ENCODE data around the gene HIVEP2.

- TF ChIP-seq POLR2AphosphoS5 (IDR thresholded peaks at IDR 0.05), result no peak
- no peak for TF ChIP-seq CTCF (IDR thresholded peaks at IDR 0.05)
- no peak for TF ChIP-seq EP300 (IDR thresholded peaks at IDR 0.05)
Observed at GRCh38 chr6:142908235-142908634, 36.7 kb downstream of the HIVEP2 start.

Measured in stomach (tissue), 4 donors.